ENCODE data around the gene GSG1.

GSG1 gene

DNA sequence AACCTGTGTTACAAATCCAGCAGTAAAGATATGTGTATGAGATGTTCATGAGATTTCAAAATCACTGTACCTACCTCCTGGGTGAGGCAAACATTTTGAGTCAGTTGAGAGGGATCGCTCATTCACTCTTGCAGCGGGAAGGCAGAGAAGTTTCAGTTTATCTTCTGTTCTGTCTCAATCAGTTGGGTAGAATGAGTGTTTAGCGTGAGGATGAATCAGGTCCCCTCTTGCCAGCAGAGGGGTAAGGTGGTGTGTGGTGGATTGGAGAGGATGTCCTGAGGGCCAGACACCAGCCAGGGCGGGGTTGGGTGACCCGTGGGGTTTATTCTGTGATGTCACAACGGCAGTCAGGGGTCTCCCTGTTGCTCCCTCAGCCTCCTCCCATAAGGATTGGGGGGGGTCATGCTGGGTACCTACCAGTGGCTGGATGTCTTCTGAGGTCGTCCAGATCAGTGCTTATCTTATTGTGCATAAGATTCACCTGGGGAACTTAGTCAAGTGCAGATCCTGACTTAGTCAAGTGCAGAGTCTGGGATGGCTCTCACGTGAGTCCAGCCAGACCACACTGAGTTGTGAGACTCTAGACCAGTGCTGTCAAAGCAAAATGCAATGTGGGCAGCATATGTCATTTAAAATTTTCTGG, at the start of gene GSG1:
GSG1 (minus strand) TSS at position 277 of the 643 bp plus-strand sequence; CDS start at position 122, 155 bp downstream.
- no peak for DNase-seq

DNA sequence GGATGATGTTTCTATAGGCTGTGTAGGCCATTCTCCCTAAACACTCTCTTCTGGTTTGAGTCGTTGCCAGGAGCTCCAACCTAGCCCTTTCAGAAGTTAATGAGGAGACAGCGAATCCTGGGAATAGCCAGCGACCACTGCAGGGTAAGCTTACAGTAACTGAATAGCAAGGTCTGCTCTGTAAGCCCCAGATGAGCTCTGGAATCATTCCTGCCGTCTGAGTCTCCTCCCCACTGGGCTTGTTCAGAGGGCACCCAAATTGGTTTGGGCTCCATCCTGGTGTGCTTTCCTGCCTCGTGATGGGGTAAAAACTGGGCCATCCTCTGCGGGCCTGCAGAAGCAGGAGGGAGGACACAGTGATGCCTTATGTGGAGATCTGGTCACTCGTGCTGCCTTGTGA, 49.7 kb upstream of the GSG1 start:
- no peak for DNase-seq

DNA sequence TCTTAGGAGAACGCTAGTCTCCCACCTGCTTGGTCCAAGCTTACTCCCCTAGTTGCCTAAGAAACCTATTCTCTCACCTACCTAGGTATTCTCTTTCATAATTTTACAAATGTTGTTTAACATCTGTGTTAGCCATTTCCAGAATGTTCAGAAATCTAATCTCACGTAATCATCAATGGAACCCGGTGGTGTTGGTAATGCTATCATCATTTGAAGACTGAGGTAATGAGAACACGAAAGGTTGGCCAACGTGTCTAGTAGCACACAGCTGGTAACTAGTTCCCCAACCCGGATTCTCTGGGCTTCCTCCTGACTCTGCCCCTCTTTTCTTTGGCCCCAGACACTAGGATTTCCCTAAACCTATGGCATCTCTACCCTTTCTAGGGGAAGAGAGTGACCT, 49.3 kb upstream of the GSG1 start:
- DNase-seq: no peak

DNA sequence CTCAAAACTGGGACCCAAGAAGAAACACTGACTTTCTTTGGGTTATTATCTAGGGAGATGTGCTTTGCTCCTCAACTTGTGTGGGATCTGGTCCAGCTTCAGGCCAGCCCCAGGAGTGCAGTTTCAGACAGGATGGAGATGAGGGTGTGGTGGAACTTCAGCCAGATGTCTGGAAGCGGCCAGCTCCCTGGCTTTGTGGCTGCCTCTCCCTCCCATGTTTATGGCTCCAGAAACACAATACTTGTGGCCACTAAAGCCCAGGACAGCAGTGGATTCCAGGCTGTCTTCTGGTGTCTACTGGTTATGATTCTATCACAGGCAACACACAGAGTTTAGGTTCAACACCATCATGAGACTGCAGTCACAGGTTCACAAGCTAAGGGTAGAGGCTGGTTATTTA, 48.8 kb upstream of the GSG1 start:
- no peak for DNase-seq

DNA sequence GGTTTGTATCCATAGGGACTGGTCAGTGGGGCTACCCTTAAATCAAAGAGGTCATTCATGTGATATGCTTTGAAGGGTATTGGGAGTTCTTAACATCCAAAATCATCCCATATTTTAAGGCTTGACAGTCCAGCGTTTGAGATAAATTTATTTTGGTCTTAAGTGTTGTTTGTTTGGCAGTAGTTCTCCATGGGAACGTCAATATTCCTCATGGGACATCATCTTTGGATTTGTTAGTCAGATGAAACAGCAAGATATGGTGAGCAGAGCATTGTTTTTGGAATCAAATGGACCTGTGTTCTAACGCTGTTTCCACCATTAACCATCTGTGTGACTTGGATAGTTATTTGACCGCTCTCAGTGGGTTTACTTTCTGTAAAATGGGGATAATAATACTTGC, 45.9 kb upstream of the GSG1 start:
- DNase-seq: no peak

DNA sequence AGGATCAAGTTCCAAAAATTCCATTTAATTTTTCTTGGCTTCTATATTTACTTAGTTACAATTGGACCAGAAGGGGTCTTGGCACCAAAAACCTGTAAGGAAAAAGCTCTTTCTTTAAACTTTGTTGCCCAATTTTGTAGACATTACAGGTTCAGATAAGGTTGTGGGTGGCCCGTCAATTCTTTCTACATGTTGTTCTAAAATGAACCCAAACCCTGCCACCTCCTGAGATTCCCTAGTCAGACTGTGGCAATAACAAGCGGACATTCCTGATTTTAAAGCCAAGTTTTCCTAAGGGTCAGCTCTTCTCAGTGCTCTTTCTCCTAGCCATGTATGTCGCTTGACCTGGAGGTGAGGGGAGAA, 45.0 kb upstream of the GSG1 start:
- DNase-seq: no peak

DNA sequence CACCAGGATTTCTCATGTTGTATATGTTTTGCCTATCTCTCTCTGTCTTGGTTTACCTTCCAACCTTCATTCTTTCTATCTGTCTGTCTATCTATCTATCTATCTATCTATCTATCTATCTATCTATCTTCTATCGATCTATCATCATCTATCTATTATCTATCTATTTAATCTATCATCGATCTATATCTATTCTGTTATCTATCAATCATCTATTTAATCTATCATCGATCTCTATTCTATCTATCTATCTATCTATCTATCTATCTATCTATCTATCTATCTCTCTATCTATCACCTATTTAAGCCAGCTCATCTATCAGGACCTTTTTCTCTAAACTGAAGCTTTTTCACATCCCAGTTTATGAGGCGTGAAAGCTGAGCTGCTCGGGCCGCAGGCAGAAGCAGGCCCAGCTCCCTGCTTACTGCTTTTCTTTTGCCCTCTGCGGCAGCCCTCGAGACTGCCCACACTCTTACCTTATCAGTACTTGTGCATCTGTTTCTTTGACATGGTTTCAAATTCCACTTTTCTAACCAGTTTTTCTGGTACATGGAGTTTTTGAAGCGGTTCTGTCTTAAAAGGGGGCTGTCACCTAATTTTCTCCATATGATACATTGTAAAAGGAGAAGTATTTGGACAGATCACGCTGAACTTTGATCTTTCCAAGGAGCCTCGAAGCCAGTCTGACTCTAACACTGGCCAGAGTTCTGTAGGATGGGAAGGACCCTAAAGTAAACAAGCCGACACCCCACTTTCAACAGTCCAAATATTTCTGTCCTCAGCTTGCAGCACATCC, 44.4 kb upstream of the GSG1 start:
- DNase-seq: no peak

DNA sequence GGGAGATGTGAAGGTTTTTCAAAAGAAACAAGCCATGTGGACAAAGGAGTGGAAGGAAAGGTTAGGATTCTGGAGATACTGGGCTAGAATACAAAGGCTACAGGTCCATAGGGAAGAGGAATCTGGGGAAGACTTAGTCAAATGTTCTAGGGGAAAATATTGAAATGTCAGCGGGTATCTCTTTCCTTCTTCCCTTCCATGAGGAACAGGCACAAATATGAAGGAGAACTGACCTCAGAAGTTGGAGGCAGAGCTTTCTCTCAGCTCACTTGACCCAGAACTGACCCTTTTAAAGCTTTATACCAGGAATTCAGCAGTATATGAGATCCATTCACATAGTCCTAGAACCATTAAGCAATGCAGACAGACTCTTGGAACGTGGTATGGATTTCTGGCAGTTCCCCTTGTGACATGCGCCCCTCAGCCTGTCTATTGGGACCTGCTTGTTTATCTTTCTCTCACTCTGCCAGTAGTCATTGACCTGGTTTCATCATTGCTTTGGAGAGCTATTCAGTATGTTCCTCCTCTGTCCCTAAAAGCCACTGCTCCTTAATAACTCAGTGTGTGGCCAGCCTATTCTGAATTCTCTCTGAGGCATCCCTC, 43.0 kb upstream of the GSG1 start:
- DNase-seq: no peak

DNA sequence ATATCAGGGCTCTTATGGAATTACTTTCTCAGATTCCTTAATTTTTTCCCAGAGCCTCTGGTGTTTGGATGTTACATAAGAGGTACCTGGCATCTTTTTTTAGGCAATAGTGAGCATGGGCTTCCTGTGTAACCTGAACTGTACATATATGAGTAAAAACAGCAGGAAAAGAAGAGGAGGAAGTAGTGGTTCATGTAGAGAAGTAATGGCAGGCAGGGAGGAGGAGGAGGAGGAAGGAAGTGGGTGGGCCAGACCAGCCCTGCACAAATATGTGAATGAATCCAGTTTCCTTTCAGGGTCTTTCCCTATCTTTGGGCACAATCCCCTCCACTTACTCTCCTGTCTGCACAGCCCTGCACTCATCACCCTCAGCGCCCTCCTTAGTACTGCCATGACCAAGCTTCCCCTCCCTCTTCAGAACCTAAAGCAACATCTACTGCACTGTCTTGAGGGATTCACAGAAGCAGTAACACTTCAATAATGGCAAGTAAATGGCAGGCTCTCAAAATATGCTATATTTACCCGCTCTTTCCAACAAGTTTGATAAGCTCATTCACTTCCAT, 40.9 kb upstream of the GSG1 start:
- peak; percentile 8 for DNase-seq

DNA sequence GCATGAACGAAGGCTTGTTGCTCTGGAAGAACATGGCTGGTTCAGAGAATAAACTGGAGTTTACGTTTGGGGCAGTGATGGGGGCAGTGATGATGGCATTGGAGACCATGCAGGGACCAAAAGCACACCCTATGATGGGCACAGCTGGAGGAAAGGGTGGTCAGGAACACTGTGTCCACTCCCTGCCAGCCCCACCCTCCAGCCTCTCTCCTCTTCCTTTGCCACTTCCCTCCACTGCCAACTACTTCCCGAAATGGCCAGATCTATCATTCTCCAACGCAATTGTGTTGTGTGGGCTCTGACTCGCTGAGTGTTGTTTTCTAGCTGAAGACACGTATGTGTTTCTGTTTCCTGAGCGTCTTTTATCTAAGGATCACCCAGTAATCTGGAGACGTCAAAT, 39.3 kb upstream of the GSG1 start:
- no peak for DNase-seq

DNA sequence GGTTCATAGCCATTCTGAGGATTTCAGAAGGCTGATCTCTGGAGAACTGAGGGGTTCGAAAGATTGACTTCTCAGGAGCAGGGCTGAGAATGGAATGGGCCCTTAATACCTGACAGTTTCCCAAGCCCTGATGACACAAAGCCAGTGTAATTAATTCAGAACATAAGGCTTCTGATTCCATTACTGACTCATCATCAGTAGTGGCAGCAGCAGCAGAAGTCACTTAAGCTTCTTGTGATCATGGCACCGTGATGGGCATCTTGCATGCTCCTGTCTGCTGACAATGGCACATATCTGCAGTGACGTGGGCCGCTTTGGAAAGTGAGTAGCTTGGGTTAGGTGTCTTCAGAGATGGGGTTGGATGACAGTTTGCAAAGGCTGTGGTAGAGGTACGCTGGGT, 38.2 kb upstream of the GSG1 start:
- DNase-seq: no peak

DNA sequence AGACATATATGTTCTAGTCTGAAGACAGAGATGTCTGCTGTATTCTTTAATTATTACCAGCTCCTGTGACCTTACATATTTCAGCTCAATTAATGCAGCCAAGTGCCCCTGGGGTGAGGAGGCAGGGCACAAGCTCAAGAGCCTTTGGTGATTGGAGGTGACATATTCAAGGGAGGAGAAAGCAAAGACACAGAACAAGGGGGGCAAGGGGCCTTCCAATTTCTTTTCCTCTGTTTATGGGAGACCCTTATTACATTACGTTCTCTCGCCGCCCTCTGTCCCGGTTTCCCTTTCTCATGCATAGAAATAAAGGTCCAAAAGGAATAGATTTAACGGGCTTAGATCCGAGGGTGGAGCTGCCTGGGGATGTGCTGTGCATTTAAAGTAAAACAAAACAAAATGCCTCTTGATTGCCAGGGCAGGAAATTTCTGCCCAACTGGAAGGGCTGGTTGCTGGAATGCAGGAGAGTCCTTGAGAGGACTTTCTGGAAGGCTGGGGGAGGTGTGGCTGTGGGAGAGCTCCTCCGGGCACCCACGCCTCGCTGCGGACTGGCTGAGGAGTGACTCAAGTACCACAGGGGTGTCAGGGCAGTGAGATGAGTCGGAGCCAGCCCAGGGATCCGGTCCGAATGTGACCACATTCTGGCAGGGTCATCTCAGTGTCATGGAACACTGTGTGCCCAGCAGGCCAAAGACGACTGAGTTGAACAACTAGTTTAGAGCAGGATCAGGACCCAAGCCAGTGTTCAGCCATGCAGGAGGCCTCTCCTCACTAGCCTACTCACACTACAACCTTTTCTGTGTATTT, 32.1 kb upstream of the GSG1 start:
- DNase-seq: no peak

DNA sequence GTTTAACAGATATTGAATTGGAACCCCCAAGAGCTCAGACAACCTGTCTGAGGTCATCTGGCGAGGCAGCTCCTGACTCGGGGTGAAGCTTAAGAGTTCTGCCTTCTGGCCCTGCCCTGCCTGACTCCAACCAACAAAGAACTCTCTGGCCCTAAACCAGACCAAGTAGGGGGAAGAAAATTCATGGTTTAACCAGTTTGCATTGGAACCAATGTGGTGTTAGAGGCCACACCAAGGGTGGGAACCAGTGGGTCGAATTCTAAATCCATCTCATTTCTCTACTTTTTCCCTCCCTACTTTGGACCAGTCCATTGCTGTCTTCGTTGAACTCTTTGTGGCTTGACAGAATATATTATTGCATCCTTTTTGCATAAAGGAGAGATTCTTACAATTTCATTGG, 30.4 kb upstream of the GSG1 start:
- DNase-seq: no peak

DNA sequence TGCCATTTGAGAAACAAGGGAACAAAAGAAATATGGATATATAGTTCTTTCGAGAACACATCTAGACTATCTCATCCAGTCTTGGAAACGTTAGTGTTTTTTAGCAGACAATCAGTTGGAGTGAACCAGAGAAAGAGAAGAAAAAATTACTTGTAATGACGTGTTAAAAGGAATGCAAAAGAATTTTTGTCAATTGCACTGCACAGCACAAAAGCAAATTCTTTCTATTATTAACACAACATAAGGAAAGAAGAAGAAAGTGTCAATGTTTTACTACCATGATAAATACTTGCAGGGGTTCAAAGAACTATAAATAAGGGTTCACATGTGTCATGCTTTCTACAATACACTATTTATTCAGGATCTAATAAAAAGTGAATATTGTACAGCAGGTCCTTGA, 27.5 kb upstream of the GSG1 start:
- no peak for DNase-seq

DNA sequence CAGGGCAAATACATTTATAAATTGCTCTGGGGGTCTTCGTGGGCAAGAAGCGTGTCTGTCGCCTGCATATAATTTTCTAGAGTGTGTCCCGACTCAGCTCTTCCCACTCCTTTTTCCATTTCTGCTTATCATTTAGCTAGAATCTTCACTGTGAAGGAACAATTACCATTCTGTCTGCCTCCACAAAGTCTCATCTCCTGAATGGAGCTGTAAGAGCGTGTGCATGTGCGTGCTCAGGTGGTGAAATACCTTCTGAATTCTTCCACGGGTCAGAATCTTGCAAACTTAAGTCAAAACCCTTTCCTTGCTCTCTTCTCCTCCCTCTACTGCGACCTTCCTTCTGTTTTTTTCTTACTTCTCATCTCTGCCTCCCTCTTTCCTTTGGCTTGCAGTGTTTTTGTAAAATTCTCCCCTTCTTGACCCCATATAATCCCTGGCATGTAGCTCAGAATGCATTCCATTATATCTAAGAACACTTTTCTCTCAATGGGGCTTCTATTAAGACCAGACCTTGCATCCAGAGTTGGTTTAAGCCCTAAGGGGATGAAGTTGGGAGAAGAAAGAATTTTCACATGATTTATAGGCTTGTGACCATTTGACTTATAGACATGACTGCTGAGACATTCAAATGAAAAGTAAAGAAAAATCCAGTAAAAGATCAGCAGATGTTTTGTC, 25.0 kb upstream of the GSG1 start:
- no peak for DNase-seq

DNA sequence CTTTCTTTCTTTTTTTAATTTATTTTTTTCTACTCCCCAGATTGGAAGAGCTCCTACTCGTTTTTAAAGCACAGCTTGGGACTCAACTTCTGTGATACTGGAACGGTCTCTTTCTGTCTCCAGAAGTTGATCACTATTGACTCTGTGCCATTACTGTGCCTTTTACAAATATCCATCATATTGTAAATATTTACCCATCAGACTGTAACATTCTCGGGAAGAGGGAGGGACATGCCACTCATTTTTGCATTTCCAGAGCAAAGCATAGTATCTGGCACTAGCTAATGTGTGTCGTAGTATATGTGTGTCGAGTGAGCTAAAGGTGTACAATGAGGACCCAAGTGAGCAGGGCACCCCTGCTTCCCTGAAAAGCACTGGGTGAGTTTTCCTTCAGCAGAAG, 24.0 kb upstream of the GSG1 start:
- DNase-seq: no peak

DNA sequence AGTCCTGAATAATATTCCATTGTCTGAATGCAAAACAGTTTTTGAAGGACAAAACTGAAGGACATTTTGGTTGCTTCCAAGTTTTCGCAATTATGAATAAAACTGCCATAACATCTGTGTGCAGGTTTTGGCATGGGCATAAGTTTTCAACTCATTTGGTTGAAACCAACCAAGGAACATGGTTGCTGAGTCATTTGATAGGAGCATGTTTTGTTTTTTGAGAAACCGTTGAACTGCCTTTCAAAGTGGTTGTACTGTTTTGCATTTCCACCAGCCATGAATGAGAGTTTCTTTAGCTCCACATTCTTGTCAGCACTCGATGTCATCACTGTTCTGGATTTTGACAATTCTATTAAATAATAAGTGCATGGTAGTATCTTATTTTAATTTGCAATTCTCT, 23.0 kb upstream of the GSG1 start:
- no peak for DNase-seq

DNA sequence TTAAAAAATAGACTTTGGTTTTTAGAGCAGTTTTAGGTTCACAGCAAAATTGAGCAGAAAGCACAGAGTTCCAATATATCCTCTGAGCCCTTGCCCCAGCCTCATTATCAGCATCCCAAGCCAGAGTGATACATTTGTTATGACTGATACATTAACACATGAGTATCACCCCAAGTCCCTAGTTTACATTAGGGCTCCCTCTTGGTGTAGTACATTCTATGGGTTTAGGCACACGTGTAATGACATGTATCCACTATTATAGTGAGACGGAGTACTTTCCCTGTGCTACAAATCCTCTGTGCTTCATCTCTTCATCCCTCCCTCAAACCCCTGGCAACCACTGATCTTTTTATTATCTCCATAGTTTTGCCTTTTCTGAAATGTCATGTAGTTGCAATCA, 22.5 kb upstream of the GSG1 start:
- DNase-seq: no peak

DNA sequence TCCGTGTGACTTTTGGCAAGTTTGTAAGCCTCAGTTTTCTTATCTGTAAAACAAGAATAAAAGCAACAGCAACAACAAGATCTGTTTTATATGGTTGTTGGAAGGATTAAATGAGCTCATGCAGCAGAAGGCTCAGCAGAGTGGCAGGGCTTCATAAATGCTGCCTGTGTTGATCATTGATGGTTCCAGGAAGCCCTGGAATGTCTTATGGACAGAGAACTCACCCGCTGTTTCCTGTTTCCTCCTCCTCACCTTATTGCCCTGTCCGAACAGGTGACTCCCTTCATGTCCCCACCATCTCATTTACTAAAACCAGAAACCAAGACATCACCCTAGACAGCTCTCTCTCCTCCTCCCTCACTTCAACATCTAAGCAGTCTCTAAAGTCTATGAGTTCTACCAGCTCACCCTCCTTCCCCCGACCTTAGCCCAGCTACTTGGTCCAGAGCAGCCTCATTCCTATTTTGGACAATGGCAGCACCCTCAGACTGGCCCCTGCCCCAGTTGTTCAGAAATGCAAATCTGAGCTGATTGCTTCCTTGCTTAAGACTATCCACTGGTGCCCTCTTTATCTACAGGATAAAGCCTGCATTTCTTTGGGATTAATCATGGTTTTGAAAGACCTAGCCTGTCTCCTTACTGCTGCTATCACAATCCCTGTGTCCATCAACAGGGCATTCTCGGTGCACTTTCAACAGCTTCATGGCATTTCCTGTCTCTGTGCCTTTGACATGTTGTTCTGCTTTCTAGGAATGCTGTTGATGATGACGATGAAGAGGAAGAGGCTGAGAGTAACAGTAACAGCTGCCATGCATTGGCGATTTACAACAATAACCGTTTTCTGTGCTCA, 21.4 kb upstream of the GSG1 start:
- no peak for DNase-seq

DNA sequence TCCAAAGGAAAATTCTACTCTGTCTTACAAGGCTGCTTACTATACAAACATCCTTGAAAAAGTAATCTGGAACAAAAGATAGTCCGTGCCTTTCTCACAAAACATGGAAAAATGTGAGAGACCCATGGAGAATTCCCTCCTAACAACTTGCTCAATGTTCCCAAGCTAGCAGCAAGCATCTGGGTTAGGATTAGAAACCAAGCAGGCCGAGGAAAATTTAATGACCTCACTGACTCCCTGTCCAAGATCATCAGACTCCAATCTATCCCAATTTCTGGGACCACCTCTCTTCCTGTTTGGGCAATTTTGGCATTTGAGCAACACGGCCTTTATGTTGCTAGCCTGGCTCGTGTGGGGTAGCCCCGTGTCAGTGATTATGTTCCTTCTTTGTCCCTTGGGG, 18.1 kb upstream of the GSG1 start:
- no peak for DNase-seq

DNA sequence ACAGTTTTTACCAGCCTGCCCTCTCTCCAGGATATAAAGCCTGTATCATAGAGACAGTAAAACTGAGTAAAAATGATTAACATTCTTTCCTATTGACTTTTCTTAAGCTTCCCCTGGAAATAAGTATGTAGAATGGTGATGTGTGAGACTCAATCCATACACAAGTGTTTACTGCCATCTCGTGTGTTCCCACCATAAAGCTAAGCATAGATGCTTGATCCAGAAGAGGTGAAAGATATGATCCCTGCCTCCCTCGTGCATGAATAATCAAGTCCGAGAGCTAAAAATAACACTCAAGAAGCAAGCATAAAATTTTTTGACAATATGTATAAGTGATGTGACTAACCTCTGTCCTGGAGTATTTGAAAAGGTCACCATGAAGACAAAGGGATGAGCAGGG, 16.9 kb upstream of the GSG1 start:
- DNase-seq: no peak

DNA sequence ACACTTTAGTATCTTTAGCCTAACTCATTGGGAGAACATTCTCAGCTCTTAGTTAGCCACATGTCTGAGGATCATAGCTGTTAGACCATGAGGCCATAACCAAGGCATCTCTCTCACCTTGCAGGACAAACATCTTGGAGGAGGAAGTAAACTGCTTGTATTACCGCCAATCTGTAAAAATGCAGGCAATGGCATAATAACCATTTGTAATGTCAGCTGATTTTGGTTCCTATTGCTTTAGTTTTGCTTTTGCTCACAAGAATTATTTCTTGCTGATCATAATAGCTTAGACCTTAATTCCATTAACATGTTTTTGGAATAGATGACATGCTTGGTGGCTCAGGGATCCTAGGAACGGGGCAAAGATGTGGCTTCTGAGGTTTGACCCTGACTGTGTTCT, 16.4 kb upstream of the GSG1 start:
- DNase-seq: no peak

Measured in GF-D8 (cell line).